ENCODE measurements around the gene MLYCD.
"Not testable (repeated sequence)": the region's sequence is repeated elsewhere in the genome, so short reads cannot be mapped to it uniquely, and the experiment has no call there.

MLYCD gene

DNA sequence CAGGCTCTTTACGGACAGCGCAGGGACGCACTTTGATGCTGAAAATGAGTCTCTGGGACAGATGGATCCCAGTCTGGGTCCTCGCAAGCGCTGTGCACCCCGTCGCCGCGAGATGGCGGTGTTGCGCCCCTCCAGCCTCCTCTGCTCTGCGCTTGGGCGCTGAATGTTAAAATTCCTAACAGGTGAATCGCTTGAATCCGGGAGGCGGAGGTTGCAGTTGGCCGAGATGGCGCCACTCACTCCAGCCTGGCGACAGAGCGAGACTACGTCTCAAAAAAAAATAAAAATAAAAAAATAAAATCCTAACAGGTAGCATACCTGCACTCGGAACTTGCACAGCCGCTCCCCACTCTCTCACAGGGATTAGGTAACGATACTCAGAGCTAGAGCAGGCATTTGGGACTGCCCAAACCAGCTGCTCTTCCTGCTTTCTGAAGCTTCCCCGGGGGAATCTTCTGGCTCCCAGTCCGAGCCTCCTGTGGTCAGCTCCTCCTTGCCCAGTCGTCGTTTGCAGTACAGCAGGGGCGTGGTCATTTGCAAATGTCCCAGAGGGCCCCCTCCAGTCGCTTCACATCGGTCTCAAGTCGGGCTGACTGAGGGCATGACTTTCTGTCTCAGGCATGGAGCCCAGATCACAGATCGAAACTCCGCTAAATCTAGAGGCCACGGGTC is 27.9 kb downstream of the MLYCD start:
- peak; percentile 38 for DNase-seq

DNA sequence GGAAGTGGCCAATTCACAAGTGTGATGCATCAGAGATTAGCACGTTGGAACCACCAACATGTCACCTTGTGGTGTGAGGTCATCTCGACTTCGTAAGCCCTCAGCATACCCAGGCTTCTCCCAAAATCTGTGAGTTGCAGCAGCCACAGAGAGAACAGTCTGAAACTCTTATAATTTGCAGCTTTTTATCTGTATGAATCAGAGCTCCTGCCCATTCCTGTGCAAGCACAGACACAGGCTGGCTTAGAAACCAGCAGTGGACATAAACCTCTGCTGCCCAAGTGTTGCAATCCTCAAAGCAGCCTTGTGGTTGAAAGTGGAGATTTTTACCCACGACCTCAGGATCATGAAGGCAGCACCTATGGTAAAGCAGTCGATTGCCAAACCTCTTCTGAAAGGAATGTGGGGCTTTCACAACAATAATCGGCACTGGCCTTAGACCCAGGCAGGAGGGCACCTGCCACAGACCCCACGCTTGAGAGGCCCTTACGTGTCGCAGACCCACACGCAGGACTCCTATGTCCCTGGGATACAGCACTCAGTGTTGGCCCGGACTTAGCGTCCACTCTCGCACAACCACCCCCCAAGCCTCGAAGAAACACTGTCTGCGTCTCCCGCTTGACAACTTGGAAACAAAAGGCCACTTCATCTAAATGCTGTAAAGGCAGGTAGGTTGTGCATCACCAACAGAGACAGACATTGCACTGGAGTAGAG is 29.6 kb downstream of the MLYCD start:
- DNase-seq, result no peak

- no peak for DNase-seq
Measured at GRCh38 chr16:83929811-83930555, 31.1 kb downstream of the MLYCD start.

DNA sequence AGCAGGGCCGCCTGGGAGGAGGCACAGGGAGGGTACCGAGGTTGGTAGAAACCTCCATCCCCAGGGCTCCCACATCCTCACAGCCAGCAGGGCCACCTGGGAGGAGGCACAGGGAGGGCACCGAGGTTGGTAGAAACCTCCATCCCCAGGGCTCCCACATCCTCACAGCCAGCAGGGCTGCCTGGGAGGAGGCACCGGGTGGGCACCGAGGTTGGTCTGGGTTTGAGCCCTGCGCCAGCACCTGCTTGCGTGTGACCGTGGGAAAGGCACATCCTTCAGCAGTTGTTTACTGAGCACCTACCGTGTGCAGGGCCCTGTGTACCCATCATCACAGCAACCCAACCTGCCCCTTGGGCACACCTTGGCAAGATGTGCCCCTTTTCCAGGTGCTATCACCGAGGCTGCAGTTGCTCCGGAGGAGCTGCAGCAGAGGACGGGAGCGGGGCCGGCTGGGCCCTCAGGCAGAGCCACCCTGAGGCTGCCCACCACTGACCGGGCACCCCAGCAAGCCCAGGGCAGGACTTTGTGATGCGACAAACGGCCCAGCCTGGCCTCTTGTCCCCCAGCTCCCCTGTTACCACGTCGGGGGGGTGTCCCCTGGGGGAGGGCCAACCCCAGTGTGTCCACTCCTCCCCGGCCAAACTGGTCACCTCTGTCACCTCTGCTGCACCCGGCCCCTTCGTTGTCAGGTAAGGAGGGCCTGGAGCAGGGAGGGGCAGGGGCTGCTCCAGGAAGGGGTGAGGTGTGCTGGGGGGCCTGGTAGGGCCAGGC is 32.0 kb downstream of the MLYCD start:
- DNase-seq, result no peak

- DNase-seq, result no peak
Measured at GRCh38 chr16:83931556-83931955, 32.6 kb downstream of the MLYCD start.

DNA sequence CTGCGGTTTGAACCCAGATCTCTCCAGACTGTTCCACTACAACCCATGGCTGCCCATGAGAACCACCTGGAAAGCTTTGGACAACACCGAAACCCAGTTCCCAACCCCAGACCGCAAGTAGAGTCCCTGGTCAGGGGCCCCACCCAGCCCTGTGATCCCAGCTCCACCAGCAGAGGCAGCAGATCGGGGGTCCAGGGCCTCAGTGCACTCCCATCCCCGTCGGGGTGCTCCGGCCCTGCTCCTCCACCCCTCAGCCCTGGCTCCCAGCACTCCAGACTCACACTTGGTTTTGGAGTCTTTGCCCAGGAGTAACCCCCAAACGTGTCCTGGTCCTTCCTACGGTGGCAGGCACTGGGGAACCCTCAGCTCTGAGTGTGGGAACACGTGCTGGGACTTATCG is 33.4 kb downstream of the MLYCD start:
- DNase-seq, result no peak

- no peak for DNase-seq
Measured at GRCh38 chr16:83932955-83933673, 34.2 kb downstream of the MLYCD start.

- DNase-seq, result no peak
Measured at GRCh38 chr16:83933885-83934683, 35.2 kb downstream of the MLYCD start.

DNA sequence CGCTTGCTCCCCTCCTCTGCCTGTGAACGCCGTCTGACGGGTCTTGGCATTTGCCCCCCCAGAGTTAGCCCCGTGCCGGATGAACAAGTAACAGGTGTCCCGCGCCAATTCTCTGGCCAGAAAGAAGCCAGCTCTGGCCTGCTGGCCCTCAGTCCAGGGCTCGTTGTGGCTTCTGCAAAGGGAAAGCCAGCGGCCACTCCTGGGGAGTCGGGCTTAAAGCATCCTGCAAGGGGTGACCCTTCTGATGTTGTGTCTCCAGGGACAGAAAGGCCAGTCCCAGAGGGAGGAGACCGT is 35.7 kb downstream of the MLYCD start:
- DNase-seq, result no peak

DNA sequence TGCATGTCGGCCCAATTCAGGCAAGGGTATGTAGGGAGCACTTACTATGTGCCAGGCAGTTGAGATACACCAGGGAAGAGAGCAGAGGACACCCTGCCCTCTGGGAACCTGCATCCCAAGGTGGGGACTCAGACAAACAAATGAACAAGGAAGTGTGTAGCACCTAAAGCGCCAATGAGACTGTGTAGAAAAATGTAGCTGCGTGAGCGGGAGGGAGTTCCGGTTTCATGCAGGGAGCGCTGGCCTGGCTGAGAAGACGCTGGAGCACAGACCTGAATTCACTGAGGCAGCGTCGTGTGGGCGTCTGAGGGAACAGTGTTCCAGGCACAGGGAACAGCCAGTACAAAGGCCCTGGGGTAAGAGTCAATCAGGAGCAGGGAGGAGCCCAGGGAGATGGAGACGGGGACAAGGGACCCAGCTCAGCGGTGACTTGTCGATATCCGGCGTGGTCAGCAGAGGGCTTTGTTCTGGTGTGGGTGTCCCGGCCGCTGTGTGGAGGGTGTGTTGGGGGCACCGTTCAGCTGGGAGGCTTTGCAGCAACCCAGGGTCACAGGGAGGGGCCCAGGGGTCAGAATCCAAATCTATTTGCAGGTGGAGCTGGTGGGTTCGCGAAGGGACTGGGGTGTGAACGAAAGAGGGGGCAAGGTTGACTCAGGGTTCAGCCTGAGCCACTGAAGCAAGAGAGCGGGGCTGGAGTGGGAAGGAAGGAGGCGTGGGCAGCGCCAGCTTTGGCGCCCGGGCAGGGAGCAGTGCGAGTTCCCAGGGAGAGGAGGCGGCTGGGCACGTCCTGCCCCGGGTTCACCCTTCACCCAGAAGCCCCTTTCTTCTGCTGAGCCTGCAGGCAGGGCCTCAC is 36.3 kb downstream of the MLYCD start:
- no peak for DNase-seq

DNA sequence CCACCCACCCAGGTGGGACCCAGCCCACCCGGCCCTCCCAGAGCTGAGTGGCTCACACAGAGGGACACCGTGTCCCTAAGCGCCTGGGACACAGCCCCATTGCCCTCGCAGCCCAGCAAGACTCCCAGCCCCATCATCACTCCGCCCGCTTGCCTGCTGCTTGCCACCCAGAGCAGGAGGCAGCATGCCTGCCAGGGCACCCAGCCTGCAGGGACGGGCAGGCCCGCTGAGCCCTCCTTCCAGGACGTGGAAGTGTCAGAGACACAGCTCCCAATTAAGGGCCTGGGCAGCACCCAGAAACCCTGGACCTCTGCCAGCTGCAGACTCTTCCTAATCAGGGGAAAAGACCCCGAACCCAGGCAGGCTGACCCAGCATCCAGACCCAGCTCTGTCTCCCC is 36.9 kb downstream of the MLYCD start:
- no peak for DNase-seq

DNA sequence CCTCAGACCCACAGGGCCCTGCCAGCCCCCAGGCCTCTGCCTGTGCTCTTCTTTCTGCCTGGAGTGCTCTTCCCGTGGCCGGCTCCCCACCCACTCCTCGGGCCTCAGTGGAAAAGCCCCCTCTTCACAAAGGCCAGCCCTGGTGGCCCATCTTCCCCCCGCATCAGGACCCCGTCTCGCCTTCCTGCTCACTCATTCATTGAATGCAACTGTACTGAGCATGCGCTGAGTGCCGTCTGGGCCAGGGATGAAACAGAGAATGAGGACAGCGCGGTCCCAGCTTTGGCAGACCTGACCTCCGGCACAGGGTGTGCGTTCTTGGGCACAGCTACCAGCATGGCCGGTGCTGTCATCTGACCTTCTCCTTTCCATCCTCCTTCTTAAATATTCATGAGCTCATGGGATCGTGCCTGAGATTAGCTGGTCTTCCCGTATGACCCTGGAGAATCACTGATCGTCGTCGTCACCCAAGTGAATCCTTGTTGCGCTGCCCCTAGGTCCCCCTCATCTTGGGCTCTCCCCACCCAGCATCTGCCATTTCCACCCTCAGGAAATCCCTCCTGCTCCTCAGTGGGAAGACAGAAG is 37.8 kb downstream of the MLYCD start:
- no peak for DNase-seq

DNA sequence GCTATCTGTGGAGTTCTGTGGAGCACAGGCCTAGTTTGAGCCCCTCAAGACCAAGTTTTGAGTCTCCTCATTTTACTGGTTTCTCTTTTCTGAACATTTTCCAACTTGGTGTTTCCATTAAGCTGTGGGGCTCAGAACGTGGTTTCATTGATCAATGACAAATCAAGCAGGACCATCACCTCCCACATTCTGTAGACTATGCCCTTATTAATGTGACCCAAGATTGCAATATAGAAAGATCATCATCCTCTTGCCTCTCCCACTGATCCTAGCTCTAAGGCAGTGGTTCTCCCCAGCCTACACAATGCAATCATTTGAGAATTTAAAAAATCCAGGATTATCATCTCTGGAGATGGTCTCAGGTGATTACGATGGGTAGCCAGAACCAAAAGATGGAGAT is 38.4 kb downstream of the MLYCD start:
- DNase-seq, result no peak

- DNase-seq, result no peak
Measured at GRCh38 chr16:83937922-83938885, 39.3 kb downstream of the MLYCD start.

DNA sequence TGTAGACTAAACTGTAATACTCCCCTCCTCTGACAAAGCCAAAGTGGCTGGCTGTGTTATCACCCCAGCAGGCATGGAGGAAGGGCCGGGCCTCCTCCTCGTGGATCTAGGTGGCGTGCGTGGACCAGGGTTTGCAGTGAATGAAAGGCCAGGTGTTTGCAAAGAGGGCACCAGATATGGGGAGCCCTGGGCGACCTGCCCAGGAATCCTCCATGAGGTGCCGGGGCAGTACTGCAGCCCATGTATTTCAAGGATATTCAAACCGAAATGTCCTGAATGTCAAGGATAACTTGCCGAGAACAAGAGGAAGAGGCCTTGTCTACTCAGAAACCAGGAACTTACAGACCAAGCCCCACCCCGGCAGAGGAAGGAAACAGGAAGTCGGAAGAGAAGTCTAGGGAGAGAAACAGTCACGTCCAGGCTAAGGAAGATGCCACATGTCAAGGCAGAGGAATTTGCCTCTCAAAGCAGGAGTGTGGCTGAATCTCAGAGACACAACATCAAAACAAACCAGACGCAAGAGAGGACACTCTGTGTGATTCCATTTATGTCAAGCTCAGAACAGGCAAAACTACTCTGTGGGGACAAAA is 40.4 kb downstream of the MLYCD start:
- no peak for DNase-seq

- no peak for DNase-seq
Measured at GRCh38 chr16:83940119-83940518, 41.2 kb downstream of the MLYCD start.

DNA sequence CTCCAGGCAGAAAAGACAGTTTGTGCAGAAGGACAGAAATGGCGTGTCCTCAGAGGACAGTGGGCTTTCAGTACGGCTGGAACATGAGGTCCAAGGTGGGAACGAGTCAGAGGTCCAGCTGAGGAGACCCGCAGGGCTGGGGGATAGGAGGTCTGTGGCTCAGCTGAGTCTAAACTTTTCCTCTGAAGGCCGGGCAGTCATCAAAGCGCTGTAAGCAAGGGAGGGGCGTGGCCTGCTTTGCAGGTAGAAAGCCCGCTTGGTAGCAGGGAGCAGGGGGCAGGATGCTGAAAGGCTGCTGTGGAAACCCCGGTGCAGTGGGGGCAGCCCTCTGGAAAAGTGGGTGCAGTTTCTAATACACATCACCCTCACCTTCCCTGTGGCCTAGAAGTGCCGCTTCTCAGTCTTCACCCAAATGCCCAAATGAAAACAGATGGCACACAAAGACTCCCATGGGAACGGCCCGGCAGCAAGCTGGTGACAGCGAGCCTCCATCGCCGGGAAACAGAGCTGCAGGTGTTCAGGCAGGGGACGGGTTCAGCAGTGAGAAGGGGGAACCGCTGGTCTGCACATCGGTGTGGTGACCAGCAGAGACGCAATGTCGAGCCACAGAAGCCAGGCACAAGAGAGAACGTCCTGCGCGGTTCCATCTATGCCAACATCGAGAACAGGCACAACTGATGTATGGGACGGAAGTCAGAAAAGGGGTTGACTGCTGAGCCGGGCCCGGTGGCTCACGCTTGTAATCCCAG is 41.9 kb downstream of the MLYCD start:
- DNase-seq, result no peak

GRCh38 chr16:83941546-83941945 is 42.6 kb downstream of the MLYCD start:
- DNase-seq, result not testable (repeated sequence)
